NOMO-1 treated with dmso at 0.1 percent for 144 hours (cell line): ENCODE results near the gene DPY19L1.
"Not testable (repeated sequence)": the region's sequence is repeated elsewhere in the genome, so short reads cannot be mapped to it uniquely, and the experiment has no call there.

Experiments
- DNase-seq: peaks from one replicate; lab custom pipeline; 2025; ENCODE audit not compliant: unreplicated experiment; lab: John Stamatoyannopoulos, UW

The DPY19L1 gene

GRCh38 chr7:34991938-34992840 is 45.1 kb downstream of the DPY19L1 start:
- DNase-seq = no peak

GRCh38 chr7:34988442-34989125 is 48.7 kb downstream of the DPY19L1 start:
- not testable (repeated sequence) for DNase-seq

GRCh38 chr7:34985155-34985554 is 52.1 kb downstream of the DPY19L1 start:
- not testable (repeated sequence) for DNase-seq

DNA sequence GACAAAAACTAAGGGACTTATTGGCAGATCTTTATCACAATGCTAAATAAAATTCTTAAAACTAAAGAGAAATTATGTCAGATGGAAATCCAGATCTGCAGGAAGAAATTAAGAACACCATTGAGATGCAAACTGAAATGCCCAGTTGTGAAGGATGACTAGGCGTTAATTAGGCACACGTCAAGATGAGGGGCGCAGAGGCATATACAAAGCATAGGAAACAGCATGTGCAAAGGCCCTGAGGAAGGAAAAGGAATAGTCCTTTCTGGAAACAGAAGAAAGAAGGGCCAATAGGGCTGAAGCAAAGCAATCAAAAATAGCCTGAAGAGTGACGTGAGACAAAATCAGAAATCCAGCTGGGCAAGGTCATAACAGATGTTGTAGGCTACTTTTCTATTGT is 53.1 kb downstream of the DPY19L1 start:
- DNase-seq = not testable (repeated sequence)

GRCh38 chr7:34982371-34983019 is 54.8 kb downstream of the DPY19L1 start:
- no peak for DNase-seq

DNA sequence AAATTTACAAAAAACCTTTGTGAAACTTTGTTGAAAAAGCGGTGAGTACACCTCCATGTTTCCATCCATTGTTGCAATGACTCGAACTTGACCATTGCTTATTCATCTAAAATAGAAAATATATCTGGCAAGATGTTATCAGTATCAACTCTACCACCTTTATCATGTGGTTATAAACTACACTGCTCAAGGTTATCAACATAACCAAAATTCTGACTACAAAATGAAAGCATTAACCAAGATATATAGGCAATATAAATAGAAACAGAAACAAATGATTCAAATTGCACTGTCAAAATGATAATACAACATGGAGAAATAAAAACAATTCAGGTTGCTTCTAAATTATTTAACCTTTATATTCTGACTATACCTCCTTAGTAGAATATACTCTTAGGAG is 58.2 kb downstream of the DPY19L1 start:
- DNase-seq = not testable (repeated sequence)

GRCh38 chr7:34973400-34973760 is 63.9 kb downstream of the DPY19L1 start:
- no peak for DNase-seq

GRCh38 chr7:34972739-34973399 is 64.4 kb downstream of the DPY19L1 start:
- not testable (repeated sequence) for DNase-seq

- not testable (repeated sequence) for DNase-seq
These were observed 69.5 kb downstream of the DPY19L1 start for GRCh38 chr7:34967818-34968217.

- not testable (repeated sequence) for DNase-seq
These were observed 70.8 kb downstream of the DPY19L1 start for GRCh38 chr7:34966504-34966903.

GRCh38 chr7:34958021-34958420 is 79.3 kb downstream of the DPY19L1 start:
- DNase-seq = no peak

DNA sequence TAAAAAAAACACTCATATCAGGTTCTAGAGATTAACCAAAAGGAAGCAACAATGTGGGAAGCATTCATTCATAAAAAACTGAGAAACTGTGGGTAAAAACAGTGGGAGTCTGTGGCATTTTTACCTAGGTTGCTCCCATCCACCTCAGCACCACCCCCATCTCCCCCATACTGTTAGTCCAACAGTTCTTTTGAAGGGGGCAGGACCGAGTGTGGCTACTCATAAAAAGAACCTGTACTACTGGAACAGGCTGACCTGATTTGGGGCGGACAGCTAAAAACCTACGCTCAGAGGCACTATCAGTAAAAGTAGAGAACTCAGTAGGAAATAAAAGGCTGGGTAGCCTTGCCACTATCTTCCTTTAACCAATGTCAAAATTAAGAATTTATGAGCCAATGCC is 84.5 kb downstream of the DPY19L1 start:
- no peak for DNase-seq

GRCh38 chr7:34949361-34949760 is 87.9 kb downstream of the DPY19L1 start:
- DNase-seq = no peak

DNA sequence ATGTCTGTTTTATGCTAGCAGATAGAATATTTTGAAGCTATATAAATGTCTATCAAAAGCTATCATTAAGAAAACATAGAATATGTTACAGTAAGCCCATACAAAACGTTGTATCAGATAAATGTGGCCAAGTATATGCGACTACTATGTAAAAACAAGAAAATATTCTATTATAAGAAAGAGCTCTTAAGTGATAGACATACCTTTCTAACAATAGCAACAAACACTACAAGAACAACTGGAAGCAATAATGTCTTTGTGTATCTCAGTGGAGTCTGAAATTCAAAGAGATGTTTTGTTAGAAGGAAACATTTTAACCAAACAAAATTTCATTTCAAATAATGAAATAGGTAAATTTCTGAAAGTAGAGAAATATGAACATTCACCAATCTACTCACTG is 89.9 kb downstream of the DPY19L1 start:
- DNase-seq = not testable (repeated sequence)

DNA sequence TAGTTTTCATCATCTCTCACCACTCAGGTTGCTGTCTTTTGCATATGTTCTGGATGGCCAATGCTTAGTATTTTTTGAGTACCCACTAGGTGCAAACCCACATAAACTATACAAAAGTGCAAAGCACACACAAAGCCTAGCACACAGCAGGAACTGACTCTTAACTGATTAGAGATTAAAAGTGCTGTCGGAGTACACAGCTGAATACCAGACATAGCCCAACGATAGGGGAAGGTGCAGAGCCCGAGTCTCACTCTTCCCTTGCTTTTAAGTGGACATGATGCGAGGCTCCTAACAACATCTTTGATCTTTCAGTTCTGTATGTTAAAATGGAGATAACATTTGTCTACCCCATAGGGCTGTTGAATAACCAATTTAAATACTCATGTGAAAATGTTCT is 90.8 kb downstream of the DPY19L1 start:
- no peak for DNase-seq

- not testable (repeated sequence) for DNase-seq
These were observed 91.3 kb downstream of the DPY19L1 start for GRCh38 chr7:34945894-34946477.

GRCh38 chr7:34939175-34939574 is 98.1 kb downstream of the DPY19L1 start:
- no peak for DNase-seq

GRCh38 chr7:34935735-34936165 is 101.5 kb downstream of the DPY19L1 start:
- DNase-seq = not testable (repeated sequence)

- DNase-seq = no peak
These were observed 105.5 kb downstream of the DPY19L1 start for GRCh38 chr7:34931739-34932138.

DNA sequence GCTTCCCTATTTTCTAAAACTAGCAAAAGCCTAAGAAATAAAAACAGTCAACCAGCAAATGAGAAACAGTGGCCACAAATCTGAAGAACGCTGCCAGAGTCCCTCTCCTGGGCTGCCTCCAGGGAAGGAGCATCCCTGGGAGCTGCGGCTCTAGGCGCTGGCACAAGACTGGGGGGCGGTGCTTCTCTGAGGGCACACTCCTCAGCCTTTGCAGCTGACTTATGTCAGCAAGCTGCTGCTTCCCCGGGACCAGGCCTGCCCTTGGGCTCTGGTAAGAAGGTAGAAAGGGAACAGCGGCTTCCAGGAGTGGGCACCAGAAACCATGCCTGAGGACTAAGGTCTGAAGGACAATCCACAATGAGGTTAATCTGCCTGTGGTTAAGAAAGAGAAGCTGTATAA is 107.5 kb downstream of the DPY19L1 start:
- DNase-seq = not testable (repeated sequence)

DNA sequence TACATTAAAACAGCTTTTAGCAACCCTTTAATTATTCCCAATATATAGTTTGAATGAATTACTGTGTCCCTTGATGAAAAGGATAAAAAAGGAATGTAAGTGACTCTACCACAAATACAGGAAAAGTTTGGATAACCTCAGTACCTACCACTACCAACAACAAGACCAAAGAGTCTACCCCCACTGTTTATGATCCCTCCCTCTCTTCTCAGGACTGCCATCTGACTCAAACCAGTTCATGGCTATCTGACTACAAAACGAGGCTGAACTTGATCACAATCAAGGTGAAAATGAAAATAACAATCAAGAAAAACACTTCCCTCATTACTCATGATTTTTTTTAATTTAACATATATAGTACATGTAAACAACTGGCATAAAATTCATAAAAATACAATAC is 108.7 kb downstream of the DPY19L1 start:
- DNase-seq = no peak
